NCI-H2227 (cell line): ENCODE data around the gene TADA3.

ENCODE experiments used
- DNase-seq: peaks from one replicate; lab custom pipeline; 2025; ENCODE audit not compliant: unreplicated experiment; lab: John Stamatoyannopoulos, UW

TADA3 gene

DNA sequence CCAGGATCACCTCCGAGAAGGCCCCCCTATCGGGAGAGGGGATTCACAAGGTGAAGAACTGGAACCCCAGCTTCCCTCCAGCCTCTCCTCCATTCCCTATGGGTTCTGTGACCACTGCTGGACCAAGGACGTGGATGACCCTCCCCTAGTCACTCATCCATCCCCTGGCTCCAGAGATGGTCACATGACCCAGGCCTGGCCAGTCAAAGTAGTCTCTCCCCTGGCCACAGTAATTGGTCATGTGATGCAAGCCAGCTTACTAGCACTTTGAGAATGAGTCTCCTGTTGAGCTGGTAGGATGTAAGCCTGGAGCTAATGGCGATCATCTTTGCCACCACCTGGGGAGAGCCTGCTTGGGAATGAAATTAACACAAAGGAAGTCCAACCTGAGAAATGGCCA lies 26.4 kb downstream of the TADA3 start:
- no peak for DNase-seq

DNA sequence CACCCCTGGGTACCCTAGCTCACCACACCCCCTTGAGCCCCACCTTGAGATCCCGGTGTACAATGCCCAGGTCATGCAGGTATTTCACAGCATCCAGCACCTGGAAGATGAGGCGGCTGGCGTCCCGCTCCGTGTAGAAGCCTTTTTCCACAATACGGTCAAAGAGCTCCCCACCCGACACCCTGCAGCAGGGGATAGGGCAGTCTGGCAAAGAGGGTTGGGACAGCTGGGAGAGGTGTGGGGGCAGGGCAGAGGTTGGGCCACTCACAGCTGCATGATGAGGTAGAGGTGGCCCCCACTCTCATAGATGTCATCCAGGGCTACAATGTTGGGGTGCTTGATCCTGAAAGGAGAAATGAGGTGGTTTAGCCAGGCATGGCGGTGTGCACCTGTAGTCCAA lies 29.4 kb downstream of the TADA3 start:
- DNase-seq: no peak

DNA sequence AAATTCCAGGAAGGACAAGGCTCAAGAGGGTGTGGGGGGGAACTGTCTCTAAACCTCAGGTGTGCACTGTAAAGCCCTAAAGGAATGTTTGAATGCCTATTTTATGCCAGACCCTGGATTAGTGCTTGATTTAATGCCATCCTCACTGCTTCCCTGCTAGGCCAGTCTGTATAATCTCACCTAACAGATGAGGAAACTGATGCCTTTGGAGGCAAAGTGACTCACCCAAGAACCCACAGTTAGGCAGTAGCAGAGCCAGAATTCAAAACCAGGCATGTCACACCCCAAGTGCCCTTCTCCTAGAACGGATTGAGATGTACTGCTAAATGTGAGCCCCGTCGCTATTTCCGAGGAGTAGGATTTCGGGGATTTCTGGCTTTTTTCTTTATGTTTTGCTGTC lies 30.4 kb downstream of the TADA3 start:
- no peak for DNase-seq

DNA sequence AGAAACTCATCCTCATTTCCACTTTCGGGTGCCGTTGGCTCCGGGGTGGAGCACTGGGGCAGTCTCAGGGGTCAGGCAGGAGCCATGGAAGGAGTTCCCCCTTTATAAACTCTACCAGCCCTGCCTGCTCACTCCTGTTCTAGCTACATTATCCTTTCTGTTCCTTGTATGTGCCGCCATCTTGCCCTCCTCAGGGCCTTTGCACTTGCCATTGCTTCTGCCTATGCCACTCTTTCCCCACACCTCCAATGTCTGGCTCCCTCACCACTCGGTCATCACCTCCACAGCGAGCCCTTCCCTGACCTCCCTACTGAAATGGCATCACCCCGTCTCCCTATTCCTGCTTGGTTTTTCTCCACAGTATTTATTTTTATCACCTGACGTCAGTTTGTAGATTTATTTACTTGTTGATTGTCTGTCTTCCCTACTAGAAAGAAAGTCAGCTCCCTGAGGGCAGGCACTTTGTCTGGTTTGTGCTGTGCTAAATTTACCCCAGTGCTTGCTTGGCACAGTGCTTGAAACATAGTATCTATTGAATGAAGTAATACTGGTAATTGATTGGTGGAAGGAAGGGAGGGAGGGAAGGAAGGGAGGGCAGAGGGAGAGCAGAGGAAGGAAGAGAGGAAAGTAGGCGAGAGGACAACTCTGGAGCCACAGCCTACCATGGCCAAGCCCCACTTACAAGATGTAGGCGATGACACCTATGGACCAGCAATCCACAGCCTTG lies 31.3 kb downstream of the TADA3 start:
- DNase-seq: no peak

DNA sequence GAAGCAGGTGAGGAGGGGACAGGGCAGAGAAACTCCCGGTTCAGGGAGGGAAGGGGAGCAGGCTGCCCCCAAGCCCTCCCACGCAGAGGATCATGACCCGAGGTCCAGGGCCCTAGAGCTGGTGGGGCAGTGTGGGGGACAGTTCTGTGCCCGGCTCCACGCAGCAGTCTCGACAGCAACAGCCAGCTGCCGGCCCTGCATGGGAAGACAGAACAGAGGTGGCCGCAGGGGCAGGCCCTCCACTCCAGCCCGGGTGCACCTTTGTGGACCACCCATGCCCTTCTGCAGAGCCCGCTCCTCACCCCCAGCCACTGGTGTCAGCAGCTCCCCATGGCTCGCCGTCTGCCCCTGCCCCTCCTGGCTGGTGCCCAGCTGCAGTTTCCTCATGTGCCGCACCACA lies 34.8 kb downstream of the TADA3 start:
- no peak for DNase-seq

GRCh38 chr3:9754678-9755077 lies 37.6 kb downstream of the TADA3 start:
- DNase-seq: no peak

- peak; percentile 10 for DNase-seq
These were observed 41.5 kb downstream of the TADA3 start for GRCh38 chr3:9750556-9751411.

- DNase-seq: peak; percentile 96
These were observed 42.4 kb downstream of the TADA3 start, which contains the start of gene OGG1 for GRCh38 chr3:9749645-9750555. Gene OGG1, plus strand, starts transcription at chr3:9749952. Its CDS starts 335 bp downstream, at chr3:9750287.

- DNase-seq: no peak
These were observed 43.0 kb downstream of the TADA3 start for GRCh38 chr3:9749296-9749644.

DNA sequence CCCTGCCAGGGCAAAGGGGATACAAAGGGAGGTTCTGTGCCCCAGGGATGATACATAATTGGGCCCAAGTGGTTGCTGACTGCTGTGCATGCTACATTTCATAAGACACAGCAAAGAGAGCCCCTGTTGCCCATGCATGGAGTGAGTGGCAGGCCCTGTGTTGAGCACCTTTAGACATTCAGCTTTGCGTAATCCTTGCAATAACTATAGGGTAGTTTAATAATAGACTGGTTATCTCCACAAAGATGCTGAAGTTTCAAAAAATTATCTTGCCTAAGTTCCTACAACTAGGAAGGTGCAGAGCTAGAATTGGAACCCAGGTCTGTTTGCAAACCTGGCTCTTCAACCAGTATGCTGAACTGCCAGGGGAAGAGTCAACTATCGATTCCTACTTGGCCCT lies 44.2 kb downstream of the TADA3 start:
- no peak for DNase-seq

DNA sequence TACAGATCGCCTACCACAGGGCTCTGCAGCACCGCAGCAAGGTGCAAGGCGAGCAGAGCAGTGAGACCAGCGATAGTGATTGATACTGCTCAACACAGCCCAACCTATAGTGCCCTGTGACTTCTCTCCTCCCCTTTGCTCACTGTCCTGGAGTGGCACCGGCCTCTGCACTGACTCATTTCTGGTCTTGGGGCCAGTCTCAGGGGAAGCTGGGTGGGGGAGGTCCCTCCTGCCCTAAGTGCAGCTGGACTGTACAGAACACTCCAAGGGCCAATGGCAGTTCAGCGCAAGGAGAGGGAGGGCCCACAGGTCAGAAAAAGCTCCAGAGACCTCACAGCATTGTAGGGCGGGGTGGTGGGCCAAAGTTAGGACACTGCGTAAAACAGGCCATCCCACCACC lies 45.0 kb downstream of the TADA3 start:
- no peak for DNase-seq

DNA sequence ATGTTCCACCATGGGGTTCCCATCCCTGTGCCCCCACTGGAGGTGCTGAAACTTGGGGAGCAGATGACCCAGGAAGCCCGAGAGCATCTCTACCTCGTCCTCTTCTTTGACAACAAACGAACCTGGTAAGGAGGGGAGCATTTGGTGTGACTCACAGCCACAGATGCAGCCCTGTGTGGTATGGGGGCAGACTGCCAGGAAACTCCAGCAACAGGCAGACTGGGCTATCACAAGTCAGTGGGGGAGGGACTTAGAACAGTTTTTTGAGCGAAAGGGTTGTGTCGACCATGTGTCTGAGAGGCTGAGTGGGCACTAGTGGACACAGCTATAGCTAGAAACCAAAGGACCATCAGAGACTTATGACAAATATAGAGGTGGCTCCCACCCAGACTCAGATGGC lies 45.9 kb downstream of the TADA3 start:
- DNase-seq: no peak

GRCh38 chr3:9745521-9745920 lies 46.8 kb downstream of the TADA3 start:
- DNase-seq: no peak

DNA sequence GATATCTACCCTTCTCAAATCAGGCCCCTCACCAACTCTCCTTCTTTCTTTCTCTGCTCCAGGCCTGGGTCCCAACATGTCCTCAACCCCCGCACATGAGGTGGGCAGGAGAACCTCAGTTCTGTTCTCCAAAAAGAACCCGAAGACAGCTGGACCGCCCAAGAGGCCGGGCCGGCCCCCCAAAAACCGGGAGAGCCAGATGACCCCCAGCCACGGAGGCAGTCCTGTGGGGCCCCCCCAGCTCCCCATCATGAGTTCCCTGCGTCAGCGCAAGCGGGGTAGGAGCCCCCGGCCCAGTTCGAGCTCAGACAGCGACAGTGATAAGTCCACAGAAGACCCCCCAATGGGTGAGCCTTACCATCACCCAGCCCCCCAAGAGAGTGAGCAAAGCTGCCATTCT lies 48.1 kb downstream of the TADA3 start:
- no peak for DNase-seq

DNA sequence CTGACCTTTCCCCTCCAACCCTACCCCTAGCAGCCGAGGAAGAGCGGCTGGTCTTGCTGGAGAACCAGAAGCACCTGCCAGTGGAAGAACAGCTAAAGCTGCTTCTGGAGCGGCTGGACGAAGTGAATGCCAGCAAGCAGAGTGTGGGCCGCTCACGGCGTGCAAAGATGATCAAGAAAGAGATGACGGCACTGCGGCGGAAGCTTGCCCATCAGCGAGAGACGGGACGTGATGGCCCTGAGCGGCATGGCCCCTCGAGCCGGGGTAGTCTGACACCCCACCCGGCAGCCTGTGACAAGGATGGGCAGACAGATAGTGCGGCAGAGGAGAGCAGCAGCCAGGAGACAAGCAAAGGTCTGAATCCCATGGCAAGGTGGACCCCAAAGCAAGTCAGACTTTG lies 48.7 kb downstream of the TADA3 start:
- no peak for DNase-seq

DNA sequence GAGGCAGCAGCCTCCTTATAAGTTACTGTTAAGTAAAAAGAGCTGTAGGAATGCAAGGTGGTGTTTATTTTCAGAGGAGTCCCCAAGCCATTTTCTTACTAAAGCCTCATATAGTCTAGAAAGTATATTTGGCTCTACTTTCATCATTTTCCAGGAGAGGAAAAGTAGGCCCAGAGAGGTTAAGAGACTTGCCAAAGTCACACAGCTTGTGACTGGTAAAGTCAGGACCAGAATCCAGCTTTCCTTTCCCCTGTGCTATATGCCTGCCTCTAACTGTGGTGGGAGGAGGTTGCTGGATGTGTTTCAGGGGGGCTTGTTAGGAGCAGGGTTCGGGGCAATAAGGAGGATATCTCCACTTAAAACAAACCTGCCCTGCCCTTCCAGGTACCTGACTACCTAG lies 49.7 kb downstream of the TADA3 start:
- no peak for DNase-seq

DNA sequence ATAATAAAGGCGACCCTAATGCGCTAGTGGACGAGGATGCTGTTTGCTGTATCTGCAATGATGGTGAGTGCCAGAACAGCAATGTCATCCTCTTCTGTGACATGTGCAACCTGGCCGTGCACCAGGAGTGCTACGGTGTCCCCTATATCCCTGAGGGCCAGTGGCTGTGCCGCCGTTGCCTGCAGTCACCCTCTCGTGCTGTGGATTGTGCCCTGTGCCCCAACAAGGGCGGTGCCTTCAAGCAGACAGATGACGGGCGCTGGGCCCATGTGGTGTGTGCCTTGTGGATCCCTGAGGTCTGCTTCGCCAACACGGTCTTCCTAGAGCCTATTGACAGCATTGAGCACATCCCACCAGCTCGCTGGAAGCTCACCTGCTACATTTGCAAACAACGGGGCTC lies 53.1 kb downstream of the TADA3 start:
- DNase-seq: no peak

- no peak for DNase-seq
These were observed 55.4 kb downstream of the TADA3 start for GRCh38 chr3:9736831-9737230.

- DNase-seq: no peak
These were observed 59.5 kb downstream of the TADA3 start for GRCh38 chr3:9732740-9733115.

DNA sequence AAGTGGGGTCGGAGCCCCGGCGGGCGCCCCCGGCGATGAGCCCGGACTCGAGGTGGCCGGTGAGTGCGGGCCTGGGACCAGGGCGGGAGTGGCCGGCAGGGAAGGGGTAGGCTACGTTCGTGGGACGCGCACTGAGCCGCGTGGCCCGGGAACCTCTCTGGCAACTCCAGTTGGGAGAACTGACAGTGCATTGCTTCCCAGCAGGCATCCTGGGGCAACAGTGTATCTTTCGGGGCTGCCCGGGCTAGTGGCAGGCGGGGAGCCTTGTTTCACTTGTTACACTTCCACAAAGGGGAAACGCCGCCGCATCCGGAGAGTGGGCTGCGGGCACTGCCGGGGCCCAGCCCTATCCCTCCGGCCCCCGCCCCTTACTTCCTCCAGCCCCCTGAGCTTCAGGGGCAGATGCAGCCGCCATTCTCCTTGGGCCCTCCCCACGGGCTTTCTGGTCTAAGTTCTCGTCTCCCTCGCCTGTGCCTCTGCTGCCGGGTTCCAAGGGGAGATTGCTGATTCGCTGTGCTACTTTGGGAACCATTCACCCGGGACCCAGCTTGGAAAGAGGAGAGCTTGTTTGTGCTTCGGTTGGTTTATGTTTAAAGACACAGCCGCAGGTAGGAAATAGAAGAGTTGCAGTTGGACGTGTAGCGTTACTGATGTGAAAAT lies 60.1 kb downstream of the TADA3 start:
- no peak for DNase-seq
